AG09319 (cell line): ENCODE results near the gene PI4K2A.
A peak's percentile ranks its signal among the peaks of the same experiment; 100 is the strongest.

Experiments used
- DNase-seq: peaks from one replicate; pipeline ENCODE4 v3.0.0-alpha.2; 2010; ENCODE audit warnings: low read depth; ENCODE audit errors: extremely low read depth
- TF ChIP-seq, protein P1 (sequence below): IDR thresholded peaks from 2 replicates; pipeline ENCODE4 v1.5.1; 2011; ENCODE audit warnings: low read depth, mild to moderate bottlenecking, inconsistent platforms, low read length, moderate library complexity

The PI4K2A gene

DNA sequence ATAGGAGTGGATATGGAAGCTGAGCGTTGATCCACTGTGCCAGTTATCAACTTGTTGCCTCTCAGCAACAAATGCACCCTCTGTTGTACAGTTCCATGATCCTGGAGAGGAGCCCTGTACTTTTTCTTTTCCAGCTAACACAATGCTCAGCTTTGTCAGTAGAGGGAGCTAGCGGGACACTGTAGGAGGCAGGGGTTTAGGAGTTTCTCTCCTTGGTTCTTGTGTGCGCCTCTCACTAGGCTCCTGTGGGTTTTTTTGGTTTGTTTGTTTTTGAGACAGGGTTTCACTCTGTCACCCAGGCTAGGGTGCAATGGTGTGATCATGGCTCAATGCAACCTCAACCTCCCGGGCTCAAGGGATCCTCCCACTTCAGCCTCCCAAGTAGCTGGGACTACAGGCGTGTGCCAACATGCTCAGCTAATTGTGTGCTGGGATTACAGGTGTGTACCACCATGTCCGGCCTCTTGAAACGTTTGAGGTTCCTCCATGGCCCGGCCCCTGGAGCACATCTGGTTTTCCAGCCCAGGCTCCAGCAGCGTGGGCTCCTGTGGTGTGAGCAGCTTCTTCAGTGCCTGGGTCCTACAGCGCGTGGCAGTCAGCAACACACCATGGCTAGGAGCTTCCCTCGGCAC, 61.1 kb downstream of the PI4K2A start:
- no peak for DNase-seq
- TF ChIP-seq, protein P1, sequence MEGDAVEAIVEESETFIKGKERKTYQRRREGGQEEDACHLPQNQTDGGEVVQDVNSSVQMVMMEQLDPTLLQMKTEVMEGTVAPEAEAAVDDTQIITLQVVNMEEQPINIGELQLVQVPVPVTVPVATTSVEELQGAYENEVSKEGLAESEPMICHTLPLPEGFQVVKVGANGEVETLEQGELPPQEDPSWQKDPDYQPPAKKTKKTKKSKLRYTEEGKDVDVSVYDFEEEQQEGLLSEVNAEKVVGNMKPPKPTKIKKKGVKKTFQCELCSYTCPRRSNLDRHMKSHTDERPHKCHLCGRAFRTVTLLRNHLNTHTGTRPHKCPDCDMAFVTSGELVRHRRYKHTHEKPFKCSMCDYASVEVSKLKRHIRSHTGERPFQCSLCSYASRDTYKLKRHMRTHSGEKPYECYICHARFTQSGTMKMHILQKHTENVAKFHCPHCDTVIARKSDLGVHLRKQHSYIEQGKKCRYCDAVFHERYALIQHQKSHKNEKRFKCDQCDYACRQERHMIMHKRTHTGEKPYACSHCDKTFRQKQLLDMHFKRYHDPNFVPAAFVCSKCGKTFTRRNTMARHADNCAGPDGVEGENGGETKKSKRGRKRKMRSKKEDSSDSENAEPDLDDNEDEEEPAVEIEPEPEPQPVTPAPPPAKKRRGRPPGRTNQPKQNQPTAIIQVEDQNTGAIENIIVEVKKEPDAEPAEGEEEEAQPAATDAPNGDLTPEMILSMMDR: peak; percentile 97

DNA sequence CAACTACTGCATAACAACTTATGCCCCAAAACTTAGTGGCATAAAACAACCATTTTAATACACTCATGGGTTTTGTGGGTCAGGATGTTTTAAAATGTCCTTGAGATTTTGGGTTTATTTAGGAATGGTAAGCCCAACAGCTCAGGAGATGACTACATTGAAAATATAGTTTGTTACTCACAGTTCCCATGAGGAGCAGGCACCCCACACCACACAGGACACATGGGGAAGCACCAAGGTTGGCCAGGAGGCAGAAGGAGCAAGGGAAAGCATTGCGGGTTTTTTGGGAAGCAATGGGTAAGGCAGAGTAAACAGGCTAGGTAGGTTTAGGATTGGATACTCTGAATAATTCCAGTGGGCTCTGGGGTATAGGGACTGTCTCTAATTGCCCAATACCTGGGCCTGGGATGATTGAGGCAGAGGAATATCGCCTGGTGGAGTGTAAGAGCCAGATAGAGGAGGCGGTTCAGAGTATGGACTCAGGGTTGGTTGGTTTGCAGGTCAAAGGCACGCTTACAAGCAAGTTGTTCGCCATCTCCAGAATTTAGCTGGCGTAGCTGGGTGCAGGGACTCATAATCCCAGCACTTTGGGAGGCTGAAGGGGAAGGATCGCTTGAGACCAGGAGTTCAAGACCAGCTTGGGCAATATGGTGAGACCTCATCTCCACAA, 63.1 kb downstream of the PI4K2A start:
- no peak for DNase-seq
- TF ChIP-seq, protein P1: no peak

GRCh38 chr10:97704341-97704740, 63.9 kb downstream of the PI4K2A start:
- DNase-seq: no peak
- TF ChIP-seq, protein P1: no peak

DNA sequence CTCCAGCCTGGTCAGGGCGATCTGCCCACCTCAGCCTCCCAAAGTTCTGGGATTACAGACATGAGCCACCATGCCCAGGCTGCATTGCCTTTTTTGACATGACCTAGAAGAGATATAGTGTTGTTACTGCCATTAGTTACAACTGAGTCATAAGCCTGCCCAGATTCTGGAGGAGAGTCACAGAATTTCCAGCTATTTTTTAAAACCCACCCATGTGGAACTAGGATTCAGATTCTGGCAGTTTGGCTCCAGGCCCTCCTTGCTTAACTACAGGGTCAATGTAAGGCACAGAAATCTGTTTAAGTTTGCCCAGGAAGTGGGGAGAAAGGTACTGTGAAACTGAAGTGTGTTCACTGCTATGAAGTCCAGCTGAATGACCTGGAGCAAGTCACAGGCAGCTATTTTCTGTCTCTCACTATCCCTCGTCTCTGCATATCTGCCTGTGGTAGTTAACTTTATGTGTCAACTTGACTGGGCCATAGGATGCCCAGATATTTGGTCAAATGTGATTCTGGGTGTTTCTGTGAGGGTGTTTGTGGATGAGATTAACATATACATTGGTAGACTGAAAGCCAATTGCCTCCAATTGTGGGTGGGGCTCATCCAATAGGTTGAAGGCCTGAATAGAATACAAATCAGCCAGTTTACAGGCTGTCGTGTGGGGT, 64.7 kb downstream of the PI4K2A start:
- TF ChIP-seq, protein P1: no peak
- DNase-seq: no peak

DNA sequence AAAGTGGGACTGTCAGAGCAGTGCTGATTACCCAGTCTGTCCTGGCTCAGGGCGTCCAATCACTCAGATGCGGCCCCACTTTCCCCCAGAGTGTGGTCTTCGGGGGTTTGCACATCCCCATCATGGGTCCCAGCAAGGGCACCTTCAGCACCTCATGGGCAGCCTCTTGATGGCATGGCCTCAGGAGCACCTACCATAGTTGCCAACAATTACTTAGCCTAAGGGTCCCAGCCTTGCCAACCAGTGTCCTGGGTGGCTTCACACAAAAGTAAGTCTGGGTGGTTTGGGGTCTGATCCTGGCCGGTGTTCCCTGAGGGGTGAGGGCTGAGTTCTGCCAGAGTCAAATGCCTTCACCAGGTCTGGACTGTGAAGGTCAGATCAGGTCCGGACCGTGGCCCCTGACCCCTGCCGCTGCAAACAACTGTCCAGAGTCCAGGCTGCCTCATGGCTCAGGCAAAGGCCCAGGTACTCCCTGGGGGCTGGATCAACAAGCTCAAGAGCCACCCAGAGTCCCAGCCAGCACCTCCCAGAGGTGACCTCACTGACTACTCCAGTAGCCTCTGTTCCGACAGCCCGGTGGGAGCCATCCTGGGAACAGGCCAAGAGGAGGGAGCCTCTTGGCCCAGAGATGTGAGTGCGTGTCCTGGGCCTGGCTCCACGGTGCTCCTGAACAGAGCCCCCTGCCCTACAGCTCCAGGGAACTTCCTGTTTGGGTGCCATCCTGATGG, 66.8 kb downstream of the PI4K2A start:
- TF ChIP-seq, protein P1: no peak
- no peak for DNase-seq

DNA sequence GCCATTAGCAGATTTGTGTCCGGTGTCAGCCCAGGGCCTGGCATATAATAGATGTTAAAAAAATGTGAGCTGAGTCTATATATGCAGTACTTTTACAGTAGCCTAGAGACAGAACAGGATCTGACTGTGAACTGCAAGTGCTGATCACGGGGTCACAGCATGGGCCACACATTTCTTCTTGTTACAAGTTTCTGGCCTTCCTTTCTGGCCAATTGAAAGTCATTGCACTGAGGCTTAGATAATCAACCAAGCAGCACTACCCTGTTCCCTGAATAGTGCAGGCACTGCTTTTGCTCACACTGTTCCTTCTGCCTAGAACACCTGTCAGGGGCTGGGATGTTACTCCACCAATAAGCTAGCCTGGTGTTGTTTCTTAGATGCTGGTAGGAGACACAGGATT, 67.7 kb downstream of the PI4K2A start:
- TF ChIP-seq, protein P1: no peak
- DNase-seq: no peak
